Endothelial cell of umbilical vein (primary cell): ENCODE data around the gene GPR176. TPM values are rescaled to one million over a fixed set of nuclear protein-coding genes. Genes with fewer than 3 reads are reported as not detected.

Source experiments
- BruUV-seq: library from RNA; stranded (reverse); fragments of 400-500 nt; replicated peaks from 2 replicates; lab custom pipeline; 2021; lab: Mats Ljungman, UMichigan
- CTCF ChIA-PET: fragments of 300-600, 350-600 bp; sonication (Branson Sonifier 250); formaldehyde crosslinking; loops from one replicate; lab custom pipeline; 2021; ENCODE audit warnings: antibody characterized with exemption, inconsistent platforms; lab: Charles Lee
- POLR2A ChIA-PET: fragments of 300-600, 350-600 bp; sonication (Branson Sonifier 250); formaldehyde crosslinking; loops from one replicate; lab custom pipeline; 2021; ENCODE audit warnings: antibody characterized with exemption, inconsistent platforms; lab: Charles Lee
- DNase-seq: peaks from one replicate; pipeline ENCODE4 v3.0.0-alpha.2; 2011; ENCODE audit warnings: low read depth, low spot score
- FAIRE-seq: peaks from 2 replicates; lab custom pipeline; 2011; peaks lifted over from hg19 to GRCh38; lab: Jason Lieb, UNC
- H2AFZ ChIP-seq: 2 replicates; pipeline ENCODE4 v1.6.0; 2012; ENCODE audit warnings: low read depth, low read length, control low read depth, inconsistent platforms
- H3K27ac ChIP-seq: 2 replicates; pipeline ENCODE4 v1.5.1; 2011; ENCODE audit warnings: low read depth, mild to moderate bottlenecking, control low read depth, low read length, moderate library complexity; ENCODE audit not compliant: insufficient read depth
- H3K27me3 ChIP-seq, 2 experiments: 2 replicates each; pipeline versions ENCODE4 v1.6.0 to v1.6.1; 2011; ENCODE audit warnings: low read length in 2 of 2, mixed read lengths in 1 of 2; ENCODE audit not compliant: control insufficient read depth in 2 of 2, insufficient read depth in 2 of 2
- H3K36me3 ChIP-seq, 2 experiments: 2 replicates in 1 of 2; 3 replicates in 1 of 2; pipeline ENCODE4 v1.5.1; 2011; ENCODE audit warnings: low read length in 2 of 2, mild to moderate bottlenecking in 1 of 2, moderate library complexity in 1 of 2; ENCODE audit not compliant: control insufficient read depth in 2 of 2, insufficient read depth in 2 of 2; ENCODE audit errors: extremely low read depth in 1 of 2
- H3K4me1 ChIP-seq: 3 replicates; pipeline ENCODE4 v1.5.1; 2011; ENCODE audit warnings: mild to moderate bottlenecking, low read length; ENCODE audit not compliant: control insufficient read depth, insufficient read depth; ENCODE audit errors: extremely low read depth
- H3K4me2 ChIP-seq: 2 replicates; pipeline ENCODE4 v1.6.1; 2011; ENCODE audit warnings: low read length, control low read depth, mixed read lengths; ENCODE audit not compliant: insufficient read depth
- H3K4me3 ChIP-seq, 3 experiments: fragments of 200-600 bp in 1 of 3; sonication (generic), shearing (Covaris generic) in 1 of 3; replicated peaks in 1 of 3; 2 replicates each; pipeline ENCODE4 v1.5.1; 2011 to 2016; ENCODE audit warnings: control low read depth in 3 of 3, low read length in 3 of 3, mild to moderate bottlenecking in 2 of 3, inconsistent platforms in 1 of 3, low read depth in 1 of 3, moderate library complexity in 1 of 3; ENCODE audit not compliant: insufficient read depth in 1 of 3
- H3K79me2 ChIP-seq: 2 replicates; pipeline ENCODE4 v1.6.0; 2012; ENCODE audit warnings: low read length, inconsistent platforms; ENCODE audit not compliant: control insufficient read depth, insufficient read depth
- H3K9ac ChIP-seq: replicated peaks from 2 replicates; pipeline ENCODE3; 2011; ENCODE audit warnings: low read length, control low read depth; ENCODE audit not compliant: insufficient read depth; ENCODE audit errors: extremely low read depth
- H3K9me1 ChIP-seq: replicated peaks from 3 replicates; pipeline ENCODE4 v1.6.0; 2011; ENCODE audit warnings: mild to moderate bottlenecking, low read length; ENCODE audit not compliant: control insufficient read depth, insufficient read depth; ENCODE audit errors: extremely low read depth
- H3K9me3 ChIP-seq: replicated peaks from 2 replicates; pipeline ENCODE4 v1.5.1; 2012; ENCODE audit warnings: low read length, inconsistent platforms; ENCODE audit not compliant: control insufficient read depth, insufficient read depth
- H4K20me1 ChIP-seq: replicated peaks from 2 replicates; pipeline ENCODE3; 2011; ENCODE audit warnings: mild to moderate bottlenecking, low read length; ENCODE audit not compliant: control insufficient read depth, insufficient read depth; ENCODE audit errors: extremely low read depth
- CTCF ChIP-seq, 2 donors: IDR thresholded peaks; 1 replicate in 1 of 2; 2 replicates in 1 of 2; pipeline ENCODE4 v1.5.1; 2011; ENCODE audit warnings: low read length in 2 of 2, mild to moderate bottlenecking in 2 of 2, moderate library complexity in 2 of 2, control low read depth in 1 of 2, inconsistent platforms in 1 of 2, low read depth in 1 of 2; ENCODE audit not compliant: insufficient read depth in 1 of 2; ENCODE audit errors: extremely low read depth in 1 of 2
- EZH2 ChIP-seq: IDR thresholded peaks from 2 replicates; pipeline ENCODE4 v1.6.1; 2012; ENCODE audit warnings: borderline replicate concordance, low read depth, mild to moderate bottlenecking, moderate library complexity, low read length, inconsistent platforms; ENCODE audit not compliant: severe bottlenecking
- FOS ChIP-seq: IDR thresholded peaks from 2 replicates; pipeline ENCODE4 v1.6.1; 2011; ENCODE audit warnings: mild to moderate bottlenecking, low read length, moderate library complexity, borderline replicate concordance; ENCODE audit not compliant: insufficient read depth
- GATA2 ChIP-seq: IDR thresholded peaks from 2 replicates; pipeline ENCODE4 v1.7.0; 2011; ENCODE audit warnings: low read depth, mild to moderate bottlenecking, moderate library complexity, mixed read lengths, low read length; ENCODE audit not compliant: insufficient read length, insufficient read depth
- JUN ChIP-seq: IDR thresholded peaks from 2 replicates; pipeline ENCODE4 v1.6.1; 2011; ENCODE audit warnings: borderline replicate concordance, low read depth; ENCODE audit not compliant: insufficient read length, insufficient read depth
- MAX ChIP-seq: IDR thresholded peaks from 2 replicates; pipeline ENCODE4 v1.6.1; 2011; ENCODE audit not compliant: insufficient read depth, insufficient read length
- MYC ChIP-seq: IDR thresholded peaks from one replicate; pipeline ENCODE4 v1.6.1; 2011; ENCODE audit warnings: mild to moderate bottlenecking, low read depth, low read length
- POLR2A ChIP-seq: IDR thresholded peaks from 2 replicates; pipeline ENCODE4 v1.6.1; 2012; ENCODE audit warnings: low read depth, mild to moderate bottlenecking, control low read depth, low read length
- POLR2AphosphoS5 ChIP-seq: IDR thresholded peaks from 2 replicates; pipeline ENCODE4 v1.6.1; 2012; ENCODE audit warnings: low read depth, mild to moderate bottlenecking, control low read depth, low read length, moderate library complexity; ENCODE audit not compliant: insufficient read depth
- dilution Hi-C: fragments of 300-500 bp; cut with MboI; formaldehyde crosslinking; loops from one replicate; pipeline ENCODE4 v1.15.0; 2019; ENCODE audit warnings: low sequenced_read_pairs; ENCODE audit not compliant: extremely low pct_ligation_motif_present
- intact Hi-C: fragments of 100-400 bp; cut with micrococcal nuclease; formaldehyde crosslinking; loops from one replicate; pipeline ENCODE4 v1.10.0; 2022
- polyA plus RNA-seq, 4 experiments: library from polyadenylated mRNA; depleted of rRNA in 3 of 4; stranded (reverse) in 3 of 4; unstranded in 1 of 4; fragments of >200 nt; gene quantifications; 2 replicates each; pipeline versions ENCODE4 v1.2.1 to v1.2.3, GENCODE V29; 2011 to 2012; ENCODE audit warnings: missing spikeins in 1 of 4
- total RNA-seq: library from RNA; stranded (reverse); gene quantifications from 2 replicates; pipeline ENCODE4 v1.2.3, GENCODE V29; 2021

Gene GPR176
- total and polyA plus RNA-seq, 2 donors (not counting 3 experiments of a cell fraction or from before 2014, with no cell fraction given) = 35.3 to 68.7 TPM

- Histone ChIP-seq H3K27me3 (no peaks in the 10 kb centered on the region), H3K4me2 (no peak overlapping the region), H3K4me1 (peaks cover 5% of the 10 kb centered on the region), H2AFZ (no peak overlapping the region), H3K9me3 (no peaks in the 10 kb centered on the region), H4K20me1 (no peaks in the 10 kb centered on the region), H3K9ac (no peak overlapping the region), H3K36me3 (no peaks in the 10 kb centered on the region), H3K9me1 (no peaks in the 10 kb centered on the region), H3K79me2 (peaks cover 13% of the 10 kb centered on the region), H3K27ac (no peak overlapping the region), H3K4me3 (no peak overlapping the region)
- TF ChIP-seq EZH2 (no peak), JUN (no peak), MAX (no peak), POLR2A (no peak), GATA2 (no peak), CTCF (IDR thresholded peaks at IDR 0.05; ENCODE audit: extremely low read depth in 1 of 2, insufficient read depth in 1 of 2, low read depth in 1 of 2, low read length in 2 of 2) (no peak), POLR2AphosphoS5 (no peak), MYC (no peak), FOS (no peak)
- dilution Hi-C loops = no loop called here
- DNase-seq (no peak), FAIRE-seq (no peak)
- POLR2A ChIA-PET = no interaction called here
- CTCF ChIA-PET = interaction anchor here (0.7 to 1.1 kb wide), 2 partner anchors 8 to 9 kb away, joined by 3 to 4 read pairs; no protein-coding TSS in a partner anchor
- intact Hi-C loops = no loop called here
- BruUV-seq = no TSS peak
These were observed 93.1 kb downstream of the GPR176 start for GRCh38 chr15:39826975-39827374.
